Transverse colon (tissue), 4 donors: ENCODE results near the gene PPP3CB. TPM values are rescaled to one million over a fixed set of nuclear protein-coding genes. Genes with fewer than 3 reads are reported as not detected.

Experiments used
- DNase-seq: peaks from one replicate; pipeline ENCODE4 v3.0.0-alpha.2; 2019
- H3K27ac ChIP-seq, 4 donors: fragments of 200-600 bp; sonication (generic); 2 replicates each; pipeline ENCODE4 v1.5.1; 2016 to 2018; ENCODE audit warnings: inconsistent platforms in 4 of 4
- H3K27me3 ChIP-seq: fragments of 200-600 bp; sonication (generic); 2 replicates; pipeline ENCODE4 v1.5.1; 2017; ENCODE audit warnings: inconsistent platforms
- H3K36me3 ChIP-seq, 4 donors: fragments of 200-600 bp; sonication (generic); 2 replicates each; pipeline ENCODE4 v1.5.1; 2017 to 2019; ENCODE audit warnings: inconsistent platforms in 4 of 4
- H3K4me1 ChIP-seq, 4 donors: fragments of 200-600 bp; sonication (generic); 2 replicates each; pipeline ENCODE4 v1.5.1; 2017 to 2020; ENCODE audit warnings: inconsistent platforms in 4 of 4
- H3K4me3 ChIP-seq, 4 donors: fragments of 200-600 bp; sonication (generic); 1 replicate in 1 of 4; 2 replicates in 3 of 4; pipeline versions ENCODE4 v1.5.1 to v1.6.1; 2017 to 2019; ENCODE audit warnings: inconsistent platforms in 4 of 4
- H3K9me3 ChIP-seq, 2 donors: fragments of 200-600 bp; sonication (generic); 2 replicates each; pipeline ENCODE4 v1.5.1; 2017 to 2019; ENCODE audit warnings: inconsistent platforms in 2 of 2
- CTCF ChIP-seq, 5 experiments: fragments of 200-600 bp in 3 of 5; fragments of 450-650 bp in 2 of 5; sonication (generic) in 3 of 5; IDR thresholded peaks; 1 replicate in 2 of 5; 2 replicates in 3 of 5; pipeline ENCODE4 v1.5.1; 2016 to 2017; ENCODE audit warnings: antibody characterized with exemption in 5 of 5, inconsistent platforms in 3 of 5, mild to moderate bottlenecking in 2 of 5, moderate library complexity in 1 of 5
- EP300 ChIP-seq: sonication (generic); formaldehyde crosslinking; IDR thresholded peaks from one replicate; pipeline ENCODE4 v1.6.1; 2017; ENCODE audit warnings: antibody characterized with exemption, low read depth
- POLR2A ChIP-seq: fragments of 450-650 bp; IDR thresholded peaks from one replicate; pipeline ENCODE4 v1.6.1; 2016; ENCODE audit warnings: antibody characterized with exemption, mild to moderate bottlenecking, moderate library complexity
- POLR2AphosphoS5 ChIP-seq, 3 donors: sonication (generic); formaldehyde crosslinking; IDR thresholded peaks; one replicate each; pipeline ENCODE4 v1.6.1; 2016; ENCODE audit warnings: antibody characterized with exemption in 3 of 3
- WGBS, 2 donors: methylation state at CpG; one replicate each; pipeline ENCODE4 v1.1.5; 2018; ENCODE audit warnings: low coverage in 1 of 2; 5-methylcytosine and 5-hydroxymethylcytosine counted together
- in situ Hi-C, 4 donors: fragments of 200-750 bp; cut with MboI; loops; one replicate each; pipeline versions ENCODE4 v1.15.0 to v1.15.1; 2017; ENCODE audit warnings: low sequenced_read_pairs in 3 of 4, low pct_ligation_motif_present in 1 of 4, low pct_unique_long_range_greater_than_20kb in 1 of 4
- intact Hi-C: fragments of 100-400 bp; cut with DNase I; formaldehyde crosslinking; loops from one replicate; pipeline ENCODE4 v1.15.1; 2023; ENCODE audit warnings: low total_unique reads
- total RNA-seq, 4 donors: library from RNA; depleted of rRNA; stranded (reverse); fragments of >200 nt; gene quantifications; one replicate each; pipeline ENCODE4 v1.1.0, GENCODE V29; 2016

Gene PPP3CB
- total RNA-seq, 4 donors from 2014 or later = 20.5 to 54.5 (median 35.9) TPM

GRCh38 chr10:73480158-73480557 is 15.7 kb downstream of the PPP3CB start:
- WGBS, 2 donors = 79 to 83% methylated on average over 5 to 7 of the region's 7 CpGs
- no peak for DNase-seq
- TF ChIP-seq POLR2AphosphoS5 (IDR thresholded peaks at IDR 0.05) = no peak
- no peak for TF ChIP-seq EP300
- no peak for TF ChIP-seq CTCF (IDR thresholded peaks at IDR 0.05)
- no peak for TF ChIP-seq POLR2A
- Histone ChIP-seq H3K4me3 (no peak overlapping the region), H3K9me3 (no peaks in the 10 kb centered on the region), H3K27me3 (no peaks in the 10 kb centered on the region), H3K27ac (no peak overlapping the region), H3K36me3 (peaks cover 0 to 33% (median 14%) of the 10 kb centered on the region in 4 donors), H3K4me1 (no peaks in the 10 kb centered on the region)
- intact Hi-C loops = no loop called here
- in situ Hi-C loops = no loop called here

- intact Hi-C loops = no loop called here
- DNase-seq = no peak
- Histone ChIP-seq H3K27me3 (no peaks in the 10 kb centered on the region), H3K4me3 (no peak overlapping the region), H3K36me3 (peaks cover 0 to 45% (median 21%) of the 10 kb centered on the region in 4 donors), H3K9me3 (no peaks in the 10 kb centered on the region), H3K27ac (no peak overlapping the region), H3K4me1 (no peaks in the 10 kb centered on the region)
- 68 to 76% methylated on average over 3 of the region's 3 CpGs for WGBS, 2 donors
- in situ Hi-C loops = no loop called here
- TF ChIP-seq POLR2A (no peak), EP300 (no peak), CTCF (IDR thresholded peaks at IDR 0.05) (no peak), POLR2AphosphoS5 (IDR thresholded peaks at IDR 0.05) (no peak)
These were observed 17.2 kb downstream of the PPP3CB start for GRCh38 chr10:73478636-73479035.

GRCh38 chr10:73471226-73471625 is 24.6 kb downstream of the PPP3CB start:
- Histone ChIP-seq H3K27me3 (no peaks in the 10 kb centered on the region), H3K27ac (no peak overlapping the region), H3K4me1 (no peaks in the 10 kb centered on the region), H3K9me3 (no peaks in the 10 kb centered on the region), H3K4me3 (no peak overlapping the region), H3K36me3 (peaks cover 0 to 83% (median 24%) of the 10 kb centered on the region in 4 donors)
- in situ Hi-C loops = no loop called here
- no peak for DNase-seq
- TF ChIP-seq EP300 (no peak), POLR2AphosphoS5 (IDR thresholded peaks at IDR 0.05) (no peak), POLR2A (no peak), CTCF (IDR thresholded peaks at IDR 0.05) (no peak)
- intact Hi-C loops = no loop called here
- 83% methylated on average over 3 of the region's 3 CpGs for WGBS, 2 donors

- no peaks in the 10 kb centered on the region for H3K27me3 ChIP-seq
- intact Hi-C loops (no loop called here), in situ Hi-C loops (no loop called here)
- H3K4me3 ChIP-seq = no peak overlapping the region
- H3K27ac ChIP-seq = no peak overlapping the region
- H3K36me3 ChIP-seq = peaks cover 0 to 88% (median 18%) of the 10 kb centered on the region in 4 donors
- no peaks in the 10 kb centered on the region for H3K4me1 ChIP-seq
- no peak for DNase-seq
- no peak for TF ChIP-seq CTCF (IDR thresholded peaks at IDR 0.05)
- no peak for TF ChIP-seq POLR2A
- no peak for TF ChIP-seq EP300
- TF ChIP-seq POLR2AphosphoS5 (IDR thresholded peaks at IDR 0.05) = no peak
- H3K9me3 ChIP-seq = no peaks in the 10 kb centered on the region
These were observed 26.2 kb downstream of the PPP3CB start for GRCh38 chr10:73469579-73469978.
